ENCODE data around the gene FCGR2B.
"Not testable (repeated sequence)": the region's sequence is repeated elsewhere in the genome, so short reads cannot be mapped to it uniquely, and the experiment has no call there.

DNA sequence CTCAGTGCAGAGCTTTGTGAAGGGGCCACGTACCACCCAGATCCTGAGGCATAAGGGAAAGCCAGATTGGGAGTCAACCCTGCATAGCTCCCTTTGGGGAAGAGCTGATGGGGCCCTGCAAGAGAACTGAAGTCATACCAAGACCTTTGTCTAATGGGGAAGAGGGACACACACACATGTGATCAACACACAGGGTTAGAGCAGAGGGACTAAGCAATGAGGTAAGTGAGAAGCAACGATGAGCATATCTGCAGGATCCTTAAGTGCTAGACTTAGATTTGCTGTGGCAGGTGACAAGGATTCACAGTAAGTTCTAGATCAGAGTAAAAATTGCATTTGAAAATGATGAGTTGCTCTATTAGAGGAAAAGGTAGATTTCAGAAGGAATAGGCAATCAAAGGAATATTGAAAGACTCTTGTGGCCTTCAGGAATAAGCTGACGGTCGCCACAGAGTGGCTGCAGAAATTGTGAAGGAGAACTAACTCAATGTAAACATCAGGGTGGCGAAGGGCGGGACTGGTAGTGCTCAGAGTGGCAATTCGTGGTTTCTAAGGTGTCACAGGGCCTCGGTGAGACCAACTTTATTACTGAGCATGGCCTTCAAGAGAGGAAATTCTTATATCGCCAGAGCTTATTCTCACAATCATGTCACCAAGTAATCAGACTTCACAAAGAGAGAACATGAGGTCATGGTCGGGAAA is 36.3 kb upstream of the FCGR2B start:
- TF ChIP-seq, protein P1, sequence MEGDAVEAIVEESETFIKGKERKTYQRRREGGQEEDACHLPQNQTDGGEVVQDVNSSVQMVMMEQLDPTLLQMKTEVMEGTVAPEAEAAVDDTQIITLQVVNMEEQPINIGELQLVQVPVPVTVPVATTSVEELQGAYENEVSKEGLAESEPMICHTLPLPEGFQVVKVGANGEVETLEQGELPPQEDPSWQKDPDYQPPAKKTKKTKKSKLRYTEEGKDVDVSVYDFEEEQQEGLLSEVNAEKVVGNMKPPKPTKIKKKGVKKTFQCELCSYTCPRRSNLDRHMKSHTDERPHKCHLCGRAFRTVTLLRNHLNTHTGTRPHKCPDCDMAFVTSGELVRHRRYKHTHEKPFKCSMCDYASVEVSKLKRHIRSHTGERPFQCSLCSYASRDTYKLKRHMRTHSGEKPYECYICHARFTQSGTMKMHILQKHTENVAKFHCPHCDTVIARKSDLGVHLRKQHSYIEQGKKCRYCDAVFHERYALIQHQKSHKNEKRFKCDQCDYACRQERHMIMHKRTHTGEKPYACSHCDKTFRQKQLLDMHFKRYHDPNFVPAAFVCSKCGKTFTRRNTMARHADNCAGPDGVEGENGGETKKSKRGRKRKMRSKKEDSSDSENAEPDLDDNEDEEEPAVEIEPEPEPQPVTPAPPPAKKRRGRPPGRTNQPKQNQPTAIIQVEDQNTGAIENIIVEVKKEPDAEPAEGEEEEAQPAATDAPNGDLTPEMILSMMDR (IDR thresholded peaks at IDR 0.05): not testable (repeated sequence)
- TF ChIP-seq POLR2A (IDR thresholded peaks at IDR 0.05): not testable (repeated sequence)

Data from testis (tissue), 2 donors.